ENCODE results near the gene EVI5. TPM values are rescaled to one million over a fixed set of nuclear protein-coding genes. Genes with fewer than 3 reads are reported as not detected.
A peak's percentile ranks its signal among the peaks of the same experiment; 100 is the strongest.

Gene EVI5
- polyA plus RNA-seq, 3 donors = 7.6 to 19.4 (median 14.3) TPM

- H3K27me3 ChIP-seq (ENCODE audit: control insufficient read depth in 2 of 2, insufficient read depth in 2 of 2, low read length in 2 of 2) = no peaks in the 10 kb centered on the region
- no peaks in the 10 kb centered on the region for H3K9me3 ChIP-seq (replicated peaks in 1 of 2; ENCODE audit: control insufficient read depth in 1 of 2, insufficient read depth in 1 of 2, low read length in 2 of 2)
- peak overlapping the region; percentile 59 for H3K4me2 ChIP-seq (replicated peaks; ENCODE audit: extremely low read depth, low read length, poor library complexity, severe bottlenecking)
- intact Hi-C loops (cut with micrococcal nuclease) = no loop called here
- no peaks in the 10 kb centered on the region for H3K36me3 ChIP-seq (replicated peaks in 1 of 2; ENCODE audit: control insufficient read depth in 1 of 2, insufficient read depth in 2 of 2, low read length in 2 of 2)
- H3K27me3 Mint-ChIP-seq (ENCODE audit: low read depth in 3 of 3) = peaks cover 0 to 4% (median 0%) of the 10 kb centered on the region in 3 donors
- H3K27ac Mint-ChIP-seq = peak overlapping the region in 5 of 7 donors; percentile 13 to 68 (median 38)
- WGBS (ENCODE audit: insufficient coverage) = 54% methylated on average over 7 of the region's 12 CpGs
- peaks cover 3% of the 10 kb centered on the region for H3K79me2 ChIP-seq (ENCODE audit: insufficient read depth, low read length)
- H3K4me3 ChIP-seq (replicated peaks in 1 of 3; ENCODE audit: low read depth in 2 of 3, low read length in 3 of 3) = peak overlapping the region in 1 of 3 experiments; percentile 57
- H4K20me1 ChIP-seq (ENCODE audit: insufficient read depth, low read length) = no peaks in the 10 kb centered on the region
- peak in 1 of 3 donors; percentile 24 for DNase-seq
- TF ChIP-seq CTCF (IDR thresholded peaks at IDR 0.05) = no peak
- H3K4me1 ChIP-seq (ENCODE audit: control insufficient read depth in 1 of 2, insufficient read depth in 2 of 2, low read length in 2 of 2) = peaks cover 10 to 12% of the 10 kb centered on the region in 2 donors
- H3K4me1 Mint-ChIP-seq = peaks cover 25% of the 10 kb centered on the region
- no peak overlapping the region for H3K9ac ChIP-seq (ENCODE audit: insufficient read depth, low read length, poor library complexity, severe bottlenecking)
- peak overlapping the region; percentile 57 to 67 for H3K4me3 Mint-ChIP-seq
- peak overlapping the region; percentile 72 for H2AFZ ChIP-seq (ENCODE audit: insufficient read depth, low read depth, low read length, poor library complexity, severe bottlenecking)
- H3K36me3 Mint-ChIP-seq = peaks cover 3 to 16% of the 10 kb centered on the region in 2 donors
- peaks cover 0 to 4% (median 1%) of the 10 kb centered on the region in 7 donors for H3K9me3 Mint-ChIP-seq
- H3K27ac ChIP-seq (ENCODE audit: low read depth in 1 of 2, low read length in 2 of 2) = peak overlapping the region in 1 of 2 donors; percentile 37
Observed at GRCh38 chr1:92476071-92476631, 308.8 kb downstream of the EVI5 start.

- no peak overlapping the region for H3K27ac Mint-ChIP-seq
- H3K27ac ChIP-seq (ENCODE audit: low read depth in 1 of 2, low read length in 2 of 2) = no peak overlapping the region
- intact Hi-C loops (cut with micrococcal nuclease) = no loop called here
Observed at GRCh38 chr1:92475029-92475428, 309.9 kb downstream of the EVI5 start.

More at GRCh38 chr1:92475029-92475428, 309.9 kb downstream of the EVI5 start:
- H3K4me1 Mint-ChIP-seq = peaks cover 25% of the 10 kb centered on the region
- no peaks in the 10 kb centered on the region for H3K9me3 Mint-ChIP-seq
- no peak overlapping the region for H3K4me3 ChIP-seq (replicated peaks in 1 of 3; ENCODE audit: low read depth in 2 of 3, low read length in 3 of 3)
- no peak overlapping the region for H2AFZ ChIP-seq (ENCODE audit: insufficient read depth, low read depth, low read length, poor library complexity, severe bottlenecking)
- DNase-seq = no peak
- no peak overlapping the region for H3K4me2 ChIP-seq (replicated peaks; ENCODE audit: extremely low read depth, low read length, poor library complexity, severe bottlenecking)
- H3K27me3 Mint-ChIP-seq (ENCODE audit: low read depth in 3 of 3) = peaks cover 0 to 1% (median 0%) of the 10 kb centered on the region in 3 donors
- peaks cover 10 to 12% of the 10 kb centered on the region in 2 donors for H3K4me1 ChIP-seq (ENCODE audit: control insufficient read depth in 1 of 2, insufficient read depth in 2 of 2, low read length in 2 of 2)
- no peaks in the 10 kb centered on the region for H3K36me3 ChIP-seq (replicated peaks in 1 of 2; ENCODE audit: control insufficient read depth in 1 of 2, insufficient read depth in 2 of 2, low read length in 2 of 2)
- H4K20me1 ChIP-seq (ENCODE audit: insufficient read depth, low read length) = no peaks in the 10 kb centered on the region
- H3K79me2 ChIP-seq (ENCODE audit: insufficient read depth, low read length) = peaks cover 3% of the 10 kb centered on the region
- no peak overlapping the region for H3K9ac ChIP-seq (ENCODE audit: insufficient read depth, low read length, poor library complexity, severe bottlenecking)
- WGBS (ENCODE audit: insufficient coverage) = no CpG with 5 or more reads among the region's 3 CpGs
- H3K4me3 Mint-ChIP-seq = no peak overlapping the region
- H3K36me3 Mint-ChIP-seq = peaks cover 1 to 14% of the 10 kb centered on the region in 2 donors
- TF ChIP-seq CTCF (IDR thresholded peaks at IDR 0.05) = no peak
- H3K9me3 ChIP-seq (replicated peaks in 1 of 2; ENCODE audit: control insufficient read depth in 1 of 2, insufficient read depth in 1 of 2, low read length in 2 of 2) = no peaks in the 10 kb centered on the region
- no peaks in the 10 kb centered on the region for H3K27me3 ChIP-seq (ENCODE audit: control insufficient read depth in 2 of 2, insufficient read depth in 2 of 2, low read length in 2 of 2)
